ENCODE data around the gene LDLRAD3. TPM values are rescaled to one million over a fixed set of nuclear protein-coding genes. Genes with fewer than 3 reads are reported as not detected.
"Not testable (repeated sequence)": the region's sequence is repeated elsewhere in the genome, so short reads cannot be mapped to it uniquely, and the experiment has no call there.

Gene LDLRAD3
- total RNA-seq, 2 donors from 2014 or later: 30.8 to 42.5 TPM

GRCh38 chr11:35911616-35912165 lies 32.2 kb upstream of the LDLRAD3 start:
- no peaks in the 10 kb centered on the region for H3K27me3 ChIP-seq (replicated peaks; ENCODE audit: insufficient read depth)
- H3K27ac ChIP-seq: no peak overlapping the region
- H3K4me1 ChIP-seq (replicated peaks): peaks cover 5% of the 10 kb centered on the region
- intact Hi-C loops (cut with DNase I): no loop called here
- no peak overlapping the region for H3K4me3 ChIP-seq
- H3K36me3 ChIP-seq: no peaks in the 10 kb centered on the region
- TF ChIP-seq POLR2A (IDR thresholded peaks at IDR 0.05): no peak
- TF ChIP-seq POLR2AphosphoS5 (IDR thresholded peaks at IDR 0.05): no peak
- TF ChIP-seq CTCF (IDR thresholded peaks at IDR 0.05): no peak
- no peaks in the 10 kb centered on the region for H3K9me3 ChIP-seq
- no peak for DNase-seq (ENCODE audit: low spot score)
- 41% methylated on average over 1 of the region's 1 CpG for WGBS

- H3K27me3 ChIP-seq (replicated peaks; ENCODE audit: insufficient read depth); H3K36me3 ChIP-seq; H3K27ac ChIP-seq; H3K4me3 ChIP-seq; H3K9me3 ChIP-seq; H3K4me1 ChIP-seq (replicated peaks); DNase-seq (ENCODE audit: low spot score); intact Hi-C loops (cut with DNase I): not testable (repeated sequence)
- 93% methylated on average over 7 of the region's 7 CpGs for WGBS
Measured at GRCh38 chr11:35912436-35912835, 31.4 kb upstream of the LDLRAD3 start.

GRCh38 chr11:35912883-35913624 lies 30.8 kb upstream of the LDLRAD3 start:
- Histone ChIP-seq H3K9me3 (no peaks in the 10 kb centered on the region), H3K4me1 (replicated peaks) (no peaks in the 10 kb centered on the region), H3K27ac (no peak overlapping the region), H3K27me3 (replicated peaks; ENCODE audit: insufficient read depth) (no peaks in the 10 kb centered on the region), H3K4me3 (no peak overlapping the region), H3K36me3 (no peaks in the 10 kb centered on the region)
- intact Hi-C loops (cut with DNase I): no loop called here
- no peak for DNase-seq (ENCODE audit: low spot score)
- TF ChIP-seq POLR2A (IDR thresholded peaks at IDR 0.05) (no peak), POLR2AphosphoS5 (IDR thresholded peaks at IDR 0.05) (no peak), CTCF (IDR thresholded peaks at IDR 0.05) (no peak)

GRCh38 chr11:35914816-35915215 lies 29.0 kb upstream of the LDLRAD3 start:
- Histone ChIP-seq H3K27me3 (replicated peaks; ENCODE audit: insufficient read depth) (no peaks in the 10 kb centered on the region), H3K36me3 (no peaks in the 10 kb centered on the region), H3K27ac (no peak overlapping the region), H3K4me1 (replicated peaks) (no peaks in the 10 kb centered on the region), H3K9me3 (no peaks in the 10 kb centered on the region), H3K4me3 (no peak overlapping the region)
- no peak for TF ChIP-seq CTCF (IDR thresholded peaks at IDR 0.05)
- TF ChIP-seq POLR2A (IDR thresholded peaks at IDR 0.05): no peak
- no peak for TF ChIP-seq POLR2AphosphoS5 (IDR thresholded peaks at IDR 0.05)
- intact Hi-C loops (cut with DNase I): no loop called here
- WGBS: 67% methylated on average over 3 of the region's 3 CpGs
- DNase-seq (ENCODE audit: low spot score): no peak

- intact Hi-C loops (cut with DNase I): no loop called here
- H3K27ac ChIP-seq: no peak overlapping the region
- no peak for TF ChIP-seq POLR2A (IDR thresholded peaks at IDR 0.05)
- no peak for TF ChIP-seq POLR2AphosphoS5 (IDR thresholded peaks at IDR 0.05)
- no peak for TF ChIP-seq CTCF (IDR thresholded peaks at IDR 0.05)
- H3K4me1 ChIP-seq (replicated peaks): no peaks in the 10 kb centered on the region
- H3K4me3 ChIP-seq: no peak overlapping the region
- no peak for DNase-seq (ENCODE audit: low spot score)
- H3K36me3 ChIP-seq: no peaks in the 10 kb centered on the region
- WGBS: 93% methylated on average over 1 of the region's 1 CpG
- H3K9me3 ChIP-seq: no peaks in the 10 kb centered on the region
- no peaks in the 10 kb centered on the region for H3K27me3 ChIP-seq (replicated peaks; ENCODE audit: insufficient read depth)
Measured at GRCh38 chr11:35916270-35916669, 27.6 kb upstream of the LDLRAD3 start.

Data from prostate gland (tissue), 2 donors.